C4-2B (cell line): Measurements from ENCODE around the gene SOHLH1.

Experiments used
- H3K27ac ChIP-seq: fragments of 450-650 bp; 2 replicates; pipeline ENCODE4 v1.5.1; 2017
- ZFX ChIP-seq: fragments of 450-650 bp; IDR thresholded peaks from 2 replicates; pipeline ENCODE4 v1.6.1; 2017
- TF ChIP-seq, protein P1 (sequence below): fragments of 450-650 bp; conservative IDR thresholded peaks from 2 replicates; pipeline ENCODE4 v1.5.1; 2017; ENCODE audit warnings: mild to moderate bottlenecking

The SOHLH1 gene

DNA sequence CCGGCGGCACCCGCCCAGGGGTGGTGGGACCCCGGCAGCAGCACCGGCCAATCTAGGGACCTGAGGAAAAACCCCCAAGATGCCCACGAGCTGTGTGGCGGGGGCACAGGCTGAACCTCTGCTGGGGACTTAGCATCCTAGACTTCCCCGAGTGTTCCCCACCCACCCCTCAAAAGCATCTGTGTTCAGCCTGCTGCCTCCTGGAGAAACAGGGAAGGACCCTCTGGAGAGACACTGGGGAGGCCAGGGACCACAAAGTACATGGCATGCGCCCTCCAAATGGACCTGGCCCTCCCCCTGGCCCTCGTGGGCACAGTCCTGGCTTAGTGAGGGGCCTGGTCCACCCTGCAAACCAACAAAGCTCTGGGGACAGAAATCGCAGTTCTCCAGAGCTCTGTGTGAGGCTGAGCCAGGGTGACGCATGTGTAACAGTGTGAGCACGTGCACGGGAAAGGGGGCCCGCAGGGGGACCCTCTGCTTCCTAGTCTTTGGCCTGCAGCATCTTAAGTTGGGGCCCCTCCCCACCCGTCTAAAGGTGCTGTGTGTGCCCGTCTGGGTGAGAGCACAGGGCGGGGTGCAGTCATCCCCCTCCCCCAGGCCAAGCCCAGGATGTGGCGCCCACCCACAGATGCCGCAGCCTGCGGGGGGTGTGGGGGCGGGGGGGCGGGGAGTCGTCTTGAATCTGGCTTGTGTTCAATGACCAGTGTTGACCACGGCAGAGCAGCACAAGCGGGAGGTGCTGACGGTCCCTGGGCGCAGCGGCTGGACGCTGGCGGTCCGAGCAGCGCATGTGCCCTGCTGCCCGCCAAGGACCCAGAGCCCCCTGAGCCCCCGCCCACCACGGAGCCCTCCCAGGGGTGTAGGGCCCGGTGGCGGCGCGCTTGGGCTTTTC is 2.0 kb upstream of the SOHLH1 start:
- TF ChIP-seq, protein P1, sequence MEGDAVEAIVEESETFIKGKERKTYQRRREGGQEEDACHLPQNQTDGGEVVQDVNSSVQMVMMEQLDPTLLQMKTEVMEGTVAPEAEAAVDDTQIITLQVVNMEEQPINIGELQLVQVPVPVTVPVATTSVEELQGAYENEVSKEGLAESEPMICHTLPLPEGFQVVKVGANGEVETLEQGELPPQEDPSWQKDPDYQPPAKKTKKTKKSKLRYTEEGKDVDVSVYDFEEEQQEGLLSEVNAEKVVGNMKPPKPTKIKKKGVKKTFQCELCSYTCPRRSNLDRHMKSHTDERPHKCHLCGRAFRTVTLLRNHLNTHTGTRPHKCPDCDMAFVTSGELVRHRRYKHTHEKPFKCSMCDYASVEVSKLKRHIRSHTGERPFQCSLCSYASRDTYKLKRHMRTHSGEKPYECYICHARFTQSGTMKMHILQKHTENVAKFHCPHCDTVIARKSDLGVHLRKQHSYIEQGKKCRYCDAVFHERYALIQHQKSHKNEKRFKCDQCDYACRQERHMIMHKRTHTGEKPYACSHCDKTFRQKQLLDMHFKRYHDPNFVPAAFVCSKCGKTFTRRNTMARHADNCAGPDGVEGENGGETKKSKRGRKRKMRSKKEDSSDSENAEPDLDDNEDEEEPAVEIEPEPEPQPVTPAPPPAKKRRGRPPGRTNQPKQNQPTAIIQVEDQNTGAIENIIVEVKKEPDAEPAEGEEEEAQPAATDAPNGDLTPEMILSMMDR = no peak
- TF ChIP-seq ZFX = no peak
- no peak overlapping the region for H3K27ac ChIP-seq

- no peak overlapping the region for H3K27ac ChIP-seq
- TF ChIP-seq, protein P1 = no peak
- no peak for TF ChIP-seq ZFX
Observed at GRCh38 chr9:135700525-135700924, 1.2 kb upstream of the SOHLH1 start.

GRCh38 chr9:135698767-135699166 is 514 bp downstream of the SOHLH1 start:
- TF ChIP-seq ZFX = no peak

DNA sequence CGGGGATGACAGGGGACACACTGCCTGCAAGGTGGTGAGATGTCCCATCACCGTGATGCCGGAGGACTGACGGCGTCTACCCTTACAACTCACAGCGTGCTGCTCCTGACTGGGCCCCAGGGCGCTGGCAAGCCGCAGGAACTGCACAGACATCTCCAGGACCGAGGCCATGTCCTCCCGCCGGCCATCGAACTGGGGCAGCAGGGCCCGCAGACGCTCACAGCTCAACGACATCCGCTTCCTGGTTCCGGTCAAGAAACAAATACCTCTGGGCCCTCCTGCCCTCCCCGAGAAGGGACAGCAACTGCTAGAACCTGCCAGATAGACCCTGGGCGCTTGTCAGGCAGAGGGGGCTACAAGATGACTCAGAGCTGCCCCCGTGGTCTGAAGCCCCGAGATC is 1.0 kb downstream of the SOHLH1 start:
- TF ChIP-seq, protein P1 = no peak
- no peak for TF ChIP-seq ZFX
- no peak overlapping the region for H3K27ac ChIP-seq

More at GRCh38 chr9:135698767-135699166, 514 bp downstream of the SOHLH1 start:
- no peak overlapping the region for H3K27ac ChIP-seq

DNA sequence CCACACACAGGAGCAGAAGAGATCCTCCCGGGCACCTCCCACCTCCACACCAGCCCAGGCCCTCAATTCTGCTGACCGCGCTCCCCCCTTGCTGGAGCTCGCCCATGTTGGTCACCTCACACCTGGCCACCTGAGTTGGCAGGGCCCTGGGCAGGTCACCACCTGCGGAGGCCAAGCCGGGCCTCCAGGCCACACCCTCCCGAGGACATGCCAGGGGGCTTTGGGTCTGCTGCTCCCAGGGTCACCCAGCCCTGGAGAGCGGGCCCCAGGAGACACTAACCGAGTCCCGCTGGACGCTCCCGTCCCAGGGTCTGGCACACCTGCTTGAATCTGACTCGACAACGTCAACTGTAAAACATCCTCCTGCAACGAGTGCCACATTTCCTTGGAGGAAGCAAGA is 2.1 kb downstream of the SOHLH1 start:
- no peak overlapping the region for H3K27ac ChIP-seq
- TF ChIP-seq ZFX = no peak
- TF ChIP-seq, protein P1 = no peak

- H3K27ac ChIP-seq = no peak overlapping the region
- TF ChIP-seq, protein P1 = no peak
- no peak for TF ChIP-seq ZFX
Observed at GRCh38 chr9:135696446-135696845, 2.8 kb downstream of the SOHLH1 start.

GRCh38 chr9:135695642-135696041 is 3.6 kb downstream of the SOHLH1 start:
- no peak for TF ChIP-seq ZFX
- TF ChIP-seq, protein P1 = no peak
- no peak overlapping the region for H3K27ac ChIP-seq

DNA sequence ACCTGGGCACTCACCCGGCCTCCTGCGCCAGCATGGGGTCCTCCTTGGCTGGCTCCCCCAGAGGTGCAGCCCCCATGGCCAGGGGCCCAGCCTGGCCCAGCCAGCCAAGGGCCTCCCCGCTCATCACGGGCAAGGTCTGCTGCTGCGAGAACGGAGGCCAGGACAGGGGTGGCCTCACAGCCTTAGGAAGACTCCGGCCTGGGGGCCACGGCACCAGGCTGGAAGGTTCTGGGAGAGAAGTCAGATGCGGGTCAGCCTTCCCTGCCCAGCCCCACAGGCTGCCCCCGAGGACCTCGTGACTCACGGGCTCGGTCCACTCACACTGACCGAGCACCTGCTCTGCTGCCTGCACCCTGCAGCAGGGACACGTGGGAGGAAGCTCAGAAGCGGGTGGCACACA is 4.2 kb downstream of the SOHLH1 start:
- TF ChIP-seq, protein P1 = no peak
- TF ChIP-seq ZFX = no peak
- no peak overlapping the region for H3K27ac ChIP-seq
